WTC11 (cell line): ENCODE data around the gene LMOD2.

ENCODE experiments used
- SMAD4 ChIP-seq: sonication (generic); formaldehyde crosslinking; IDR thresholded peaks from 2 replicates; pipeline ENCODE4 v1.8.0; 2022; ENCODE audit warnings: mild to moderate bottlenecking, missing genetic modification reagents
- TF ChIP-seq, protein P1 (sequence below): fragments of 200-600 bp; IDR thresholded peaks from 2 replicates; pipeline ENCODE4 v1.8.0; 2022; ENCODE audit warnings: antibody characterized with exemption
- TF ChIP-seq, protein P2 (sequence below): sonication (generic); formaldehyde crosslinking; IDR thresholded peaks from 2 replicates; pipeline ENCODE4 v1.8.0; 2022; ENCODE audit warnings: missing genetic modification reagents
- TF ChIP-seq, protein P3 (sequence below): sonication (generic); formaldehyde crosslinking; IDR thresholded peaks from 2 replicates; pipeline ENCODE4 v1.8.1; 2023; ENCODE audit warnings: mild to moderate bottlenecking, missing genetic modification reagents, borderline replicate concordance

- TF ChIP-seq SMAD4 (CRISPR knock-in tag), result no peak
- TF ChIP-seq, protein P1, sequence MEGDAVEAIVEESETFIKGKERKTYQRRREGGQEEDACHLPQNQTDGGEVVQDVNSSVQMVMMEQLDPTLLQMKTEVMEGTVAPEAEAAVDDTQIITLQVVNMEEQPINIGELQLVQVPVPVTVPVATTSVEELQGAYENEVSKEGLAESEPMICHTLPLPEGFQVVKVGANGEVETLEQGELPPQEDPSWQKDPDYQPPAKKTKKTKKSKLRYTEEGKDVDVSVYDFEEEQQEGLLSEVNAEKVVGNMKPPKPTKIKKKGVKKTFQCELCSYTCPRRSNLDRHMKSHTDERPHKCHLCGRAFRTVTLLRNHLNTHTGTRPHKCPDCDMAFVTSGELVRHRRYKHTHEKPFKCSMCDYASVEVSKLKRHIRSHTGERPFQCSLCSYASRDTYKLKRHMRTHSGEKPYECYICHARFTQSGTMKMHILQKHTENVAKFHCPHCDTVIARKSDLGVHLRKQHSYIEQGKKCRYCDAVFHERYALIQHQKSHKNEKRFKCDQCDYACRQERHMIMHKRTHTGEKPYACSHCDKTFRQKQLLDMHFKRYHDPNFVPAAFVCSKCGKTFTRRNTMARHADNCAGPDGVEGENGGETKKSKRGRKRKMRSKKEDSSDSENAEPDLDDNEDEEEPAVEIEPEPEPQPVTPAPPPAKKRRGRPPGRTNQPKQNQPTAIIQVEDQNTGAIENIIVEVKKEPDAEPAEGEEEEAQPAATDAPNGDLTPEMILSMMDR, result no peak
- TF ChIP-seq, protein P2, sequence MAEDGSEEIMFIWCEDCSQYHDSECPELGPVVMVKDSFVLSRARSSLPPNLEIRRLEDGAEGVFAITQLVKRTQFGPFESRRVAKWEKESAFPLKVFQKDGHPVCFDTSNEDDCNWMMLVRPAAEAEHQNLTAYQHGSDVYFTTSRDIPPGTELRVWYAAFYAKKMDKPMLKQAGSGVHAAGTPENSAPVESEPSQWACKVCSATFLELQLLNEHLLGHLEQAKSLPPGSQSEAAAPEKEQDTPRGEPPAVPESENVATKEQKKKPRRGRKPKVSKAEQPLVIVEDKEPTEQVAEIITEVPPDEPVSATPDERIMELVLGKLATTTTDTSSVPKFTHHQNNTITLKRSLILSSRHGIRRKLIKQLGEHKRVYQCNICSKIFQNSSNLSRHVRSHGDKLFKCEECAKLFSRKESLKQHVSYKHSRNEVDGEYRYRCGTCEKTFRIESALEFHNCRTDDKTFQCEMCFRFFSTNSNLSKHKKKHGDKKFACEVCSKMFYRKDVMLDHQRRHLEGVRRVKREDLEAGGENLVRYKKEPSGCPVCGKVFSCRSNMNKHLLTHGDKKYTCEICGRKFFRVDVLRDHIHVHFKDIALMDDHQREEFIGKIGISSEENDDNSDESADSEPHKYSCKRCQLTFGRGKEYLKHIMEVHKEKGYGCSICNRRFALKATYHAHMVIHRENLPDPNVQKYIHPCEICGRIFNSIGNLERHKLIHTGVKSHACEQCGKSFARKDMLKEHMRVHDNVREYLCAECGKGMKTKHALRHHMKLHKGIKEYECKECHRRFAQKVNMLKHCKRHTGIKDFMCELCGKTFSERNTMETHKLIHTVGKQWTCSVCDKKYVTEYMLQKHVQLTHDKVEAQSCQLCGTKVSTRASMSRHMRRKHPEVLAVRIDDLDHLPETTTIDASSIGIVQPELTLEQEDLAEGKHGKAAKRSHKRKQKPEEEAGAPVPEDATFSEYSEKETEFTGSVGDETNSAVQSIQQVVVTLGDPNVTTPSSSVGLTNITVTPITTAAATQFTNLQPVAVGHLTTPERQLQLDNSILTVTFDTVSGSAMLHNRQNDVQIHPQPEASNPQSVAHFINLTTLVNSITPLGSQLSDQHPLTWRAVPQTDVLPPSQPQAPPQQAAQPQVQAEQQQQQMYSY (CRISPR knock-in tag), result no peak
- TF ChIP-seq, protein P3, sequence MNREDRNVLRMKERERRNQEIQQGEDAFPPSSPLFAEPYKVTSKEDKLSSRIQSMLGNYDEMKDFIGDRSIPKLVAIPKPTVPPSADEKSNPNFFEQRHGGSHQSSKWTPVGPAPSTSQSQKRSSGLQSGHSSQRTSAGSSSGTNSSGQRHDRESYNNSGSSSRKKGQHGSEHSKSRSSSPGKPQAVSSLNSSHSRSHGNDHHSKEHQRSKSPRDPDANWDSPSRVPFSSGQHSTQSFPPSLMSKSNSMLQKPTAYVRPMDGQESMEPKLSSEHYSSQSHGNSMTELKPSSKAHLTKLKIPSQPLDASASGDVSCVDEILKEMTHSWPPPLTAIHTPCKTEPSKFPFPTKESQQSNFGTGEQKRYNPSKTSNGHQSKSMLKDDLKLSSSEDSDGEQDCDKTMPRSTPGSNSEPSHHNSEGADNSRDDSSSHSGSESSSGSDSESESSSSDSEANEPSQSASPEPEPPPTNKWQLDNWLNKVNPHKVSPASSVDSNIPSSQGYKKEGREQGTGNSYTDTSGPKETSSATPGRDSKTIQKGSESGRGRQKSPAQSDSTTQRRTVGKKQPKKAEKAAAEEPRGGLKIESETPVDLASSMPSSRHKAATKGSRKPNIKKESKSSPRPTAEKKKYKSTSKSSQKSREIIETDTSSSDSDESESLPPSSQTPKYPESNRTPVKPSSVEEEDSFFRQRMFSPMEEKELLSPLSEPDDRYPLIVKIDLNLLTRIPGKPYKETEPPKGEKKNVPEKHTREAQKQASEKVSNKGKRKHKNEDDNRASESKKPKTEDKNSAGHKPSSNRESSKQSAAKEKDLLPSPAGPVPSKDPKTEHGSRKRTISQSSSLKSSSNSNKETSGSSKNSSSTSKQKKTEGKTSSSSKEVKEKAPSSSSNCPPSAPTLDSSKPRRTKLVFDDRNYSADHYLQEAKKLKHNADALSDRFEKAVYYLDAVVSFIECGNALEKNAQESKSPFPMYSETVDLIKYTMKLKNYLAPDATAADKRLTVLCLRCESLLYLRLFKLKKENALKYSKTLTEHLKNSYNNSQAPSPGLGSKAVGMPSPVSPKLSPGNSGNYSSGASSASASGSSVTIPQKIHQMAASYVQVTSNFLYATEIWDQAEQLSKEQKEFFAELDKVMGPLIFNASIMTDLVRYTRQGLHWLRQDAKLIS, result no peak
Measured at GRCh38 chr7:123637878-123638277, 17.8 kb upstream of the LMOD2 start.
